Hippocampal formation (tissue), 2 donors: Measurements from ENCODE around the gene ARL9.

ENCODE experiments used
- DNase-seq, 2 donors: peaks; one replicate each; lab custom pipeline; 2025; lab: John Stamatoyannopoulos, UW

The ARL9 gene

DNA sequence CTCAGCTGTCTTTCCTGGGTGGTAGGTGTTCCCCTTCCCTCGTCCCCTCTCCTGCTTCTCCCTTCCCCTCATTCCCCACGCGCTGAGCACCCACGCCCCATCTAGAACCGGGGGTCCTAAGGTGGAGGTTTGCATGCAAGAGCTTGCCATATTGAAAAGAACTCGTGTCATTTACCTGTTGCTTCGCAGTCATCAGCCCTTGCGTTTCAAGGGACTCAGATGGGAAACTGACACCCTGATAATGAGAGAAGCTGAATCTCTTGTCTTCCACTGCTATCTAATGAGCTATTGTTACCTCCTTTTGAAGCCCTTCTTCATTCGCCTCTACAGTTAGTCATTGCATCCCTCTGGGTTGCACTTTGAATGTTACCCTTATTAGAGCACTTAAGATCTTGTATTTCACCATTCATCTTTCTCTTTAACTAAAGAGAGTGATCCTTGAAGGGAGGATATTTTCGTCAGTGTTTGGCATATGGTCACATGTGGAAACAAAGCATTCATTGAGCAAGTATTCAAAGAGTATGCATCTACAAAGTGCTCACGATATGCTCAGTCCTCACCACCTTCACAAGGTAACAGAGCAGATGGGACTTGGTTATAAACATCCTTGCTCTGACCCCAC lies 25.7 kb downstream of the ARL9 start:
- no peak for DNase-seq

DNA sequence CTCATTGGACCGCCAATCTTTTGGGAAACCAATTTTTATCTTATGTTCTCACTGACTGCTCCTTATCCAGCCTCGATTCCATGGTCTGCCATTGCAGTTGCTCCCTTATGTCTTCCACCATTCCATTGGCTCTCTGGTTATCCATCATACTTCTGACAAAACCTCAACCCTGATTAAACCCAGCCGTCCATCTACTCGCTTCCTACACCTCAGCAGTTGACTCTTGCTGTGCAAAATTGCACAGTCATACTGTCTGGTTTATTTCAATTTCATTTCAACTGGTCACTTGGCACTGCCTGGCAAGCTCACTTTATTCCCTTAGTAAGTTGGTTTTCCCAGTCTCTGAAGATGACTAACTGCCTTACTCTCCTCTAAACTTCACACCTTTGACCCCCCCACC lies 26.2 kb downstream of the ARL9 start:
- no peak for DNase-seq

DNA sequence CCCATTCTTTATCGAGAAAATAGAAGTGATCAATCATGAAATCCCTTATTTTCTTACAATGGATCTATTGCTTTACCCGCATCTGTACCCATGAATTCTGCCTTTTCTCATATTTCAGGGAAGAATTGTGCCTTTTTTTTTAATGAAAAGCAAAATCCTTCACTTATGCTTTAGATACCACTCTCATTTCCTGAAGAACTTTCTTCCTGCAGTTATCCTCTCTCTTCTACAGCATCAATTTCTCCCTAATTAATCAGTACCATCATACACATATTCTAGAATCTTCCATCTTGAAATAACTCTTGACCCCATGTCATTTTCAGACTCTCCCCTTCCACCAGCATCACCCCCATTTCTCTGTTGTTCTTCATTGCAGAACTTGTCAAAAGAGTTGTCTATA lies 26.6 kb downstream of the ARL9 start:
- DNase-seq, result no peak

DNA sequence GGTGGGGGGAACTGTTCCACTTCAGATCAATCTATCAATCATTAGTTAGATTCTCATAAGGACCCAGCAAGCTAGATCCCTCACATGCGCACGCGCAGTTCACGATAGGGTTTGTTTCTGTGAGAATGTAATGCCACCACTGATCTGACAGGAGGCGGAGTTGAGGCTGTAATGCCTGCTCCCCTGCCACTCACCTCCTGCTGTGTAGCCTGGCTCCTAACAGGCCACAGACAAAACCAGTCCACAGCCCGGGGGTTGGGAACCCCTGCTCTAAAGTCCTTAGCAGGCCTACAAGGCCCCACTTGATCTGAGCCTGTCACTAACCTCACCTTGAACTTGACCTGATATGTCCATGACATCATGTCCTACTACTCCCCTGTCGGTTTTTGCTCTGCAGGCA lies 30.3 kb downstream of the ARL9 start:
- DNase-seq, result no peak

- DNase-seq, result no peak
These were observed 31.6 kb downstream of the ARL9 start for GRCh38 chr4:56537147-56537546.

- no peak for DNase-seq
These were observed 35.2 kb downstream of the ARL9 start for GRCh38 chr4:56540826-56541225.

DNA sequence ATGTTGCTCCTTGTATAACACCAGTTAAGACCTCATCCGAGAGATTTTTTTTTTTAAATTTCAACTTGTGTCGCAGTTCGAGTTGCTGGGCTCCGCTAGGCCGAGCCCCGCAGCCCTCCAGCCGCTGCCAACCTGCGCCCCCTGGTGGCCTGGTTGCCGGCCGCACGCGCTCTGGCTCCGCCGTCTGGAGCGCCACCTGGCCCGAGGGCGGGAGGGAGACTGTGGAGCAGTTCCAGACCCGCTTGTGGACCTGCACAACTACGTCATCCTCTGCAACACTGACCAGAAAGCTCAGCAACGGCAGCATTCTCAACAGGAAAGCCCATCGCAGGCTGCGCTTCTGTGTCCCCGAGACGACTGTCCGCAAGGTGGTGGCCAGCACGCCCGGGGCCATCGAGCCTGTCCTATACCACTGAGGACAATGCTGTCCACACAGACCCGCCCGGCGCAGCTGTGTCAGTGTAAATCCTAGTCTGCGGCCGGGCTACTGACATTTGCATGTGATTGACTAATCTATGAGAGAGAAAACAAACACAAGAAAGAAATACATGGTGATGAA lies 39.1 kb downstream of the ARL9 start:
- DNase-seq, result peak; percentile 84 to 85

DNA sequence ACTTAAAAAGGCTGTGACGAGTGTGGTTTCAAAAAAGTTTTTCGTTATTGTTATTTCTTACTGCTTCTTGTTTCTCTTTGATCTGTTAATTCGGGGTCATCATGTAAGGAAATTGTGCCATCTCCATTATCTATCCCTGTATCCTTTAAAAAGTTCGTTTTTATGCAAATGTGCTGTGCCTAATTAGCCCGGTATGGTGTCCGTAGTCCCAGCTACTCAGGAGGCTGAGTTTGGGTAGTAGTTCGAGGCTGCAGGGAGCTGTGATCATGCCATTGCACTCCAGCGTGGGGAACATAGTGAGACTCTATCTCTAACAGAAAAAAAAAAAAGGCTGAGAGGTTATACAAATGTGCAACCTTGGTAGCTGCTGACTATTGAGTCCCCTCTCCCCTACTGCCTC lies 45.1 kb downstream of the ARL9 start:
- no peak for DNase-seq

GRCh38 chr4:56551516-56551915 lies 45.9 kb downstream of the ARL9 start:
- DNase-seq, result no peak

GRCh38 chr4:56552273-56552672 lies 46.7 kb downstream of the ARL9 start:
- no peak for DNase-seq

DNA sequence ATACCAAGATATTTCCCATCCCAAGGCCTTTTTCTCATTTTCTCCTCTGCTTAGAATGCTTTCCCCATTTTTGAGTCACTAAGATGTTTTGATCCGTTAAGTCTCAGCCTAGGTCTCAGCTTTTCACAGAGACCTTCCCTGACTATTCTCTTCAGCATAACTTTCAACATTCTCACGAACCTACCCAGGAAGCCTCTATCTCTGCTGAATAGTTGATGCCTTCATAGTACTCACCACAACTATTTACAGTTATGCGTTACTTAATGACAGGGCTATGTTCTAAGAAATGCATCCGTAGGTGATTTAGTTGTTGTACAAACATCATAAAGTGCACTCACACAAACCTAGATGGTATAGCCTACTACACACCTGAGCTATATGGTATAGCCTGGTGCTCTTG lies 64.5 kb downstream of the ARL9 start:
- DNase-seq, result no peak
